ENCODE measurements around the gene SART3. TPM values are rescaled to one million over a fixed set of nuclear protein-coding genes. Genes with fewer than 3 reads are reported as not detected.

The SART3 gene
- polyA plus RNA-seq, 1 of the 3 experiments (the other 2 are of a cell fraction) = 28.9 TPM

GRCh38 chr12:108484845-108485244 lies 76.1 kb downstream of the SART3 start (continued):
- TF ChIP-seq ZBTB33 (IDR thresholded peaks at IDR 0.05; ENCODE audit: borderline replicate concordance, low read depth) (no peak), GABPA (IDR thresholded peaks at IDR 0.05; ENCODE audit: low read depth) (no peak), TEAD4 (IDR thresholded peaks at IDR 0.05; ENCODE audit: borderline replicate concordance, insufficient read depth) (no peak)
- TF ChIP-seq, protein P1, sequence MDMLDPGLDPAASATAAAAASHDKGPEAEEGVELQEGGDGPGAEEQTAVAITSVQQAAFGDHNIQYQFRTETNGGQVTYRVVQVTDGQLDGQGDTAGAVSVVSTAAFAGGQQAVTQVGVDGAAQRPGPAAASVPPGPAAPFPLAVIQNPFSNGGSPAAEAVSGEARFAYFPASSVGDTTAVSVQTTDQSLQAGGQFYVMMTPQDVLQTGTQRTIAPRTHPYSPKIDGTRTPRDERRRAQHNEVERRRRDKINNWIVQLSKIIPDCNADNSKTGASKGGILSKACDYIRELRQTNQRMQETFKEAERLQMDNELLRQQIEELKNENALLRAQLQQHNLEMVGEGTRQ (IDR thresholded peaks at IDR 0.05; ENCODE audit: borderline replicate concordance, low read depth, low read length) = no peak
- TF ChIP-seq, protein P2, sequence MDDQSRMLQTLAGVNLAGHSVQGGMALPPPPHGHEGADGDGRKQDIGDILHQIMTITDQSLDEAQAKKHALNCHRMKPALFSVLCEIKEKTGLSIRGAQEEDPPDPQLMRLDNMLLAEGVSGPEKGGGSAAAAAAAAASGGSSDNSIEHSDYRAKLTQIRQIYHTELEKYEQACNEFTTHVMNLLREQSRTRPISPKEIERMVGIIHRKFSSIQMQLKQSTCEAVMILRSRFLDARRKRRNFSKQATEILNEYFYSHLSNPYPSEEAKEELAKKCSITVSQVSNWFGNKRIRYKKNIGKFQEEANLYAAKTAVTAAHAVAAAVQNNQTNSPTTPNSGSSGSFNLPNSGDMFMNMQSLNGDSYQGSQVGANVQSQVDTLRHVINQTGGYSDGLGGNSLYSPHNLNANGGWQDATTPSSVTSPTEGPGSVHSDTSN (IDR thresholded peaks at IDR 0.05) = no peak

- Histone ChIP-seq H3K9me2 (no peaks in the 10 kb centered on the region), H3K9me3 (no peaks in the 10 kb centered on the region), H3K4me2 (no peak overlapping the region), H2AFZ (ENCODE audit: low read depth) (no peak overlapping the region), H3K4me1 (ENCODE audit: control insufficient read depth in 1 of 2, insufficient read depth in 2 of 2, low read depth in 1 of 2, low read length in 1 of 2) (peaks cover 0 to 7% of the 10 kb centered on the region in 2 experiments; a peak in 1 of 4 replicates), H3K9ac (no peak overlapping the region), H3K79me2 (ENCODE audit: insufficient read depth) (no peaks in the 10 kb centered on the region), H3K4me3 (ENCODE audit: low read depth in 2 of 2, low read length in 1 of 2) (no peak overlapping the region), H3K27me3 (ENCODE audit: insufficient read depth) (no peaks in the 10 kb centered on the region), H3F3A (replicated peaks; ENCODE audit: insufficient read depth) (no peaks in the 10 kb centered on the region), H3K36me3 (replicated peaks in 1 of 2; ENCODE audit: control insufficient read depth in 1 of 2, insufficient read depth in 2 of 2, low read length in 1 of 2) (no peaks in the 10 kb centered on the region), H4K20me1 (ENCODE audit: insufficient read depth) (no peaks in the 10 kb centered on the region), H3K27ac (ENCODE audit: low read depth in 2 of 2, low read length in 1 of 2) (no peak overlapping the region)
- 42% methylated on average over 2 of the region's 2 CpGs for WGBS (ENCODE audit: low lambda C conversion rate)
- no peak for DNase-seq
- TF ChIP-seq MEF2A (IDR thresholded peaks at IDR 0.05; ENCODE audit: borderline replicate concordance, low read depth) (no peak), GATA2 (CRISPR knock-in tag; IDR thresholded peaks at IDR 0.05) (no peak), RAD21 (IDR thresholded peaks at IDR 0.05; ENCODE audit: low read length) (no peak), JUND (IDR thresholded peaks at IDR 0.05) (no peak), ELF1 (IDR thresholded peaks at IDR 0.05) (no peak), POLR2AphosphoS5 (IDR thresholded peaks at IDR 0.05; ENCODE audit: low read depth, low read length) (no peak), EZH2phosphoT487 (IDR thresholded peaks at IDR 0.05; ENCODE audit: borderline replicate concordance, low read depth) (no peak), NRF1 (IDR thresholded peaks at IDR 0.05; ENCODE audit: low read depth, low read length) (no peak)
- TF ChIP-seq, protein P2 (IDR thresholded peaks at IDR 0.05) = no peak
- TF ChIP-seq, protein P3, sequence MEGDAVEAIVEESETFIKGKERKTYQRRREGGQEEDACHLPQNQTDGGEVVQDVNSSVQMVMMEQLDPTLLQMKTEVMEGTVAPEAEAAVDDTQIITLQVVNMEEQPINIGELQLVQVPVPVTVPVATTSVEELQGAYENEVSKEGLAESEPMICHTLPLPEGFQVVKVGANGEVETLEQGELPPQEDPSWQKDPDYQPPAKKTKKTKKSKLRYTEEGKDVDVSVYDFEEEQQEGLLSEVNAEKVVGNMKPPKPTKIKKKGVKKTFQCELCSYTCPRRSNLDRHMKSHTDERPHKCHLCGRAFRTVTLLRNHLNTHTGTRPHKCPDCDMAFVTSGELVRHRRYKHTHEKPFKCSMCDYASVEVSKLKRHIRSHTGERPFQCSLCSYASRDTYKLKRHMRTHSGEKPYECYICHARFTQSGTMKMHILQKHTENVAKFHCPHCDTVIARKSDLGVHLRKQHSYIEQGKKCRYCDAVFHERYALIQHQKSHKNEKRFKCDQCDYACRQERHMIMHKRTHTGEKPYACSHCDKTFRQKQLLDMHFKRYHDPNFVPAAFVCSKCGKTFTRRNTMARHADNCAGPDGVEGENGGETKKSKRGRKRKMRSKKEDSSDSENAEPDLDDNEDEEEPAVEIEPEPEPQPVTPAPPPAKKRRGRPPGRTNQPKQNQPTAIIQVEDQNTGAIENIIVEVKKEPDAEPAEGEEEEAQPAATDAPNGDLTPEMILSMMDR (IDR thresholded peaks at IDR 0.05) = no peak
- TF ChIP-seq, protein P4, sequence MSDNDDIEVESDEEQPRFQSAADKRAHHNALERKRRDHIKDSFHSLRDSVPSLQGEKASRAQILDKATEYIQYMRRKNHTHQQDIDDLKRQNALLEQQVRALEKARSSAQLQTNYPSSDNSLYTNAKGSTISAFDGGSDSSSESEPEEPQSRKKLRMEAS (IDR thresholded peaks at IDR 0.05; ENCODE audit: low read depth) = no peak
- CTCF ChIA-PET = interaction anchor here (0.9 to 1.6 kb wide), 2 partner anchors 11 to 26 kb away, joined by 4 to 6 read pairs; no protein-coding TSS in a partner anchor
- POLR2A ChIA-PET = no interaction called here
Observed at GRCh38 chr12:108484431-108484830, 76.5 kb downstream of the SART3 start.
